Esophagus muscularis mucosa (tissue), 4 donors: ENCODE measurements around the gene SCAANT1. TPM values are rescaled to one million over a fixed set of nuclear protein-coding genes. Genes with fewer than 3 reads are reported as not detected.

ENCODE experiments used
- DNase-seq: peaks from one replicate; pipeline ENCODE4 v3.0.0-alpha.2; 2017; ENCODE audit errors: extremely low spot score
- H3K27ac ChIP-seq, 4 donors: fragments of 200-600 bp; sonication (generic); replicated peaks in 1 of 4; 1 replicate in 3 of 4; 2 replicates in 1 of 4; pipeline ENCODE4 v1.5.1; 2016 to 2019; ENCODE audit warnings: mild to moderate bottlenecking in 1 of 4
- H3K27me3 ChIP-seq, 4 donors: fragments of 200-600 bp; sonication (generic); one replicate each; pipeline versions ENCODE4 v1.5.1 to v1.6.0; 2016 to 2019
- H3K36me3 ChIP-seq, 4 donors: fragments of 200-600 bp; sonication (generic); one replicate each; pipeline ENCODE4 v1.5.1; 2016 to 2019
- H3K4me1 ChIP-seq, 4 donors: fragments of 200-600 bp; sonication (generic); one replicate each; pipeline ENCODE4 v1.5.1; 2016 to 2019
- H3K4me3 ChIP-seq, 4 donors: fragments of 200-600 bp; sonication (generic); 1 replicate in 2 of 4; 2 replicates in 2 of 4; pipeline ENCODE4 v1.5.1; 2016 to 2019; ENCODE audit warnings: mild to moderate bottlenecking in 4 of 4, moderate library complexity in 1 of 4
- H3K9me3 ChIP-seq, 4 donors: fragments of 200-600 bp; sonication (generic); 1 replicate in 3 of 4; 2 replicates in 1 of 4; pipeline ENCODE4 v1.5.1; 2016 to 2019
- EP300 ChIP-seq: sonication (generic); formaldehyde crosslinking; IDR thresholded peaks from one replicate; pipeline ENCODE4 v1.6.1; 2017; ENCODE audit warnings: antibody characterized with exemption
- POLR2A ChIP-seq: fragments of 450-650 bp; IDR thresholded peaks from one replicate; pipeline ENCODE4 v1.6.1; 2017; ENCODE audit warnings: antibody characterized with exemption, moderate library complexity, mild to moderate bottlenecking, low read depth
- POLR2AphosphoS5 ChIP-seq, 2 donors: sonication (generic); formaldehyde crosslinking; IDR thresholded peaks; one replicate each; pipeline ENCODE4 v1.6.1; 2017; ENCODE audit warnings: antibody characterized with exemption in 2 of 2
- WGBS: methylation state at CpG from one replicate; pipeline ENCODE4 v1.1.5; 2018; 5-methylcytosine and 5-hydroxymethylcytosine counted together
- intact Hi-C: fragments of 100-400 bp; cut with DNase I; formaldehyde crosslinking; loops from one replicate; pipeline ENCODE4 v1.15.1; 2023
- small RNA-seq, 3 donors: library from RNA; depleted of rRNA; stranded (forward); fragments of <200 nt; gene quantifications; one replicate each; pipeline ENCODE3, GENCODE V24; 2016
- total RNA-seq, 4 donors: library from RNA; depleted of rRNA; stranded (reverse); fragments of >200 nt; gene quantifications; one replicate each; pipeline versions ENCODE4 v1.1.0 to v1.2.1, GENCODE V29; 2016
- TF ChIP-seq, protein P1 (sequence below), 3 experiments: fragments of 200-600 bp in 2 of 3; fragments of 450-650 bp in 1 of 3; sonication (generic) in 2 of 3; IDR thresholded peaks; one replicate each; pipeline ENCODE4 v1.5.1; 2017 to 2019; ENCODE audit warnings: antibody characterized with exemption in 3 of 3, mild to moderate bottlenecking in 2 of 3, moderate library complexity in 1 of 3

Gene SCAANT1
- total RNA-seq, 4 donors from 2014 or later = not detected

DNA sequence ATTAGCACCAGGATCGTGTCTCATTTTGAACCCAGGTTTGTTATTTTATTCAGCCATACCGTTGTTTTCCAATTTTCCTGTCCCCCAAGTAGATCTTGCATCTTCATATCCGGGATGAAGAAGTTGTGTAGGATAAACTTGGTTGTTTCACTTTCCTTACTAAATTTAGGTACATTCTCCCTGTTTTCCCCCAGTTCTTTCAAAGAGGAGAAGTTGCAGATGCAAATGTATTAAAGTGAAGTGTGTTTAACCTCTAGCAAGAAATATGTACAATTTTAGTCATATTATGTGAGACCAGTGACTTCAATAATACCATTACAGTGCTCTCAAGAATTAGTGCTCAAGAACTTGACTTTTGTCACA, 47.2 kb downstream of the SCAANT1 start:
- Histone ChIP-seq H3K27ac (peak overlapping the region; percentile 88 to 94 (median 90)), H3K9me3 (no peaks in the 10 kb centered on the region), H3K4me1 (peaks cover 9 to 43% (median 40%) of the 10 kb centered on the region in 4 donors), H3K36me3 (no peaks in the 10 kb centered on the region), H3K4me3 (peak overlapping the region; percentile 81 to 100 (median 98)), H3K27me3 (no peaks in the 10 kb centered on the region)
- intact Hi-C loops = loop anchor here (5.0 to 10.0 kb wide), 2 partner anchors 47 to 130 kb away; partner anchors contain the start of gene SCAANT1
- TF ChIP-seq POLR2A (no peak), EP300 (no peak), POLR2AphosphoS5 (IDR thresholded peaks at IDR 0.05) (no peak)
- TF ChIP-seq, protein P1, sequence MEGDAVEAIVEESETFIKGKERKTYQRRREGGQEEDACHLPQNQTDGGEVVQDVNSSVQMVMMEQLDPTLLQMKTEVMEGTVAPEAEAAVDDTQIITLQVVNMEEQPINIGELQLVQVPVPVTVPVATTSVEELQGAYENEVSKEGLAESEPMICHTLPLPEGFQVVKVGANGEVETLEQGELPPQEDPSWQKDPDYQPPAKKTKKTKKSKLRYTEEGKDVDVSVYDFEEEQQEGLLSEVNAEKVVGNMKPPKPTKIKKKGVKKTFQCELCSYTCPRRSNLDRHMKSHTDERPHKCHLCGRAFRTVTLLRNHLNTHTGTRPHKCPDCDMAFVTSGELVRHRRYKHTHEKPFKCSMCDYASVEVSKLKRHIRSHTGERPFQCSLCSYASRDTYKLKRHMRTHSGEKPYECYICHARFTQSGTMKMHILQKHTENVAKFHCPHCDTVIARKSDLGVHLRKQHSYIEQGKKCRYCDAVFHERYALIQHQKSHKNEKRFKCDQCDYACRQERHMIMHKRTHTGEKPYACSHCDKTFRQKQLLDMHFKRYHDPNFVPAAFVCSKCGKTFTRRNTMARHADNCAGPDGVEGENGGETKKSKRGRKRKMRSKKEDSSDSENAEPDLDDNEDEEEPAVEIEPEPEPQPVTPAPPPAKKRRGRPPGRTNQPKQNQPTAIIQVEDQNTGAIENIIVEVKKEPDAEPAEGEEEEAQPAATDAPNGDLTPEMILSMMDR (IDR thresholded peaks at IDR 0.05) = no peak
- WGBS = 0% methylated on average over 3 of the region's 3 CpGs
- no peak for DNase-seq

DNA sequence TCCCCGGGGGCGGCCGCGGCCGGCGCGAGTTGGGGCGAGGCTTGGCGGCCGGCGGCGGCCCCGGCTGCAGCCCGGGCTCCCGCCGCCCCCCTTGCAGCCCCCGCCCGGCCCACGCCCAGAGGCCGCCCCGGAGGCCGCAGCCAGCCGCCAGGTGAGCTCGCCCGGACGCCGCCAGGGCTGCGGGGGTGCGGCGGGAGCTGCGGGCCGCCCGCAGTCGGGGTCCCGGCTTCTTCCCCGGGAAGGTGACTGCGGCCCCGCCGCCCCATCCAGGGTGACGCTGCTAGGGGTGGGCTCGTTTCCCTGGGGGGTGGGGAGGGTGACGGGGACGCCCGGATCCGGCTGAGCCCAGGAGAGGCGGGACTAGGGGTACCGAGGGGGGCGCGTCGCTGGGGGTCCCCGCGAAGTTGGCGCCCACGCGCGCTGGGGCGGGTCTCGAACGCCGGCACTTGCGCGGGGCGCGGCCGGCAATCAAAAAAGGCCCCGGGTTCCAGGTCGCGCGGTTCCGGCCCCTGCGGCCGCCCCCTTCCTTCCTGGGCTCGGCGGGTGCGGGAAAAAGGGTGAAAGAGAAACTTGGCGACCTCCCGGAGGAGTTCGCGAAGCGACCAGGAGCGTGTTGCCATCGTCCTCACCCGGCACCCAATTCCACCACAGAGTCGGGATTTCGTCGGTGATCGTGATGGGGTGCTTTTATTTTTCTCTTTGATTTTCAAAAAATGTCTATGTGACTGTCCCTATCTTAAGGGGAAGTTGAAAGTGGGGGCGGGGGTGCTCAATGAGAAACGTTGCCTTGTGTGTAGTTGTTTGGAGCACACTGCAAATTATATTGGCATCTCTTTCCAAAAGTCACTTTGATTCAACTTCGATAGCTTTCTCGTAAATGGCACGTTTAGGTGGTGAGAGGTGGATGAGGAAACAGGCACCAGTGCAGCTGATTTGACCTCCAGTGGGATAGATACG, 47.9 kb downstream of the SCAANT1 start:
- Histone ChIP-seq H3K27me3 (no peaks in the 10 kb centered on the region), H3K27ac (peak overlapping the region; percentile 88 to 94 (median 90)), H3K9me3 (no peaks in the 10 kb centered on the region), H3K4me1 (peaks cover 9 to 40% (median 34%) of the 10 kb centered on the region in 4 donors), H3K36me3 (no peaks in the 10 kb centered on the region), H3K4me3 (peak overlapping the region; percentile 81 to 100 (median 98))
- intact Hi-C loops = loop anchor here (5.0 to 10.0 kb wide), 2 partner anchors 48 to 131 kb away; partner anchors contain the start of gene SCAANT1
- TF ChIP-seq EP300 = no peak
- TF ChIP-seq, protein P1 (IDR thresholded peaks at IDR 0.05) = no peak
- DNase-seq = peak; percentile 94
- under 1% methylated on average over 34 of the region's 93 CpGs for WGBS

DNA sequence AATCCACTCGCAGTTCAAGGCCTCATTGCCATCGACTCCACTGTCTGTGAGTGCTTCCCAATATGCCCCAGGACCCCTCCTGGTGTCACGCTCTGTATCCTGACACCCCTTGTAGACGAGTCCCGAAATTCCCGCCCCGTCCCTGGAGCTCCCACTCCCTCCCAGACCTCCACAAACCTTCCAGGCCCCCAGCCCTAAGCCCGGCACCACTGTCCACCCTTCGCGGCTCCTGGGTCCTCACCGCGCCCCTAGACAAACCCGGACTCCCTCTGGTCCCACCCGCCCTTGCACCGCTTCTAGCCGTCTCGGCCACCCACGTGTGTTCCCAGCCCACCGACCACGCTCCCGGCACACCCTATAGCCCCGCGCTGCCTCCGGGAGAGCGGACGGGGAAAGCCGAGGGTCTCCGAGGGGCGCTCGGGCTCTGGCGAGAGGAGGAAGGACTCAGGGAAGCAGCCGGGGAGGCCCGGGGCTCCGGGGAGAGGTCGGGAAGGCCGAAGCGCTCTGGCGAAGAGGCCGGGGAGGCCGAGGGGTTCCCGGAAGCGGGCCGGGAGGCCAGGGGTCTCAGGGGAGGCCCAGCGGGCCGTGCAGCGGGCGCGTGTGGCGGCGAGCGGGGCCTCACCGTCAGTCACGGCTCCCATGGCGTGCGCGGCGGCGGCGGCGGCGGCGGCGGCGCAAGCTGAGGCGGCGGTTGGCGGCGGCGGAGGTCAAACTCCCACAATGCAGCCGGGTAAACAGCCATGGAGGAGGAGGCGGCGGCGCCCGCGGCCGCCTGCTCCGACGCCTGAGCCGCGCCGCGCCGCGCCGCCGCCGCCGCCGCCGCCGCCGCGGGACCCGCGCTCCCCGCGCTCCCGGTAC, 48.8 kb downstream of the SCAANT1 start, which contains the start of the genes ATXN7 and THOC7:
Gene ATXN7 (plus strand): TSS at position 718 of the 858 bp plus-strand sequence. CDS start 48,732 bp downstream, outside the sequence.
Gene THOC7 (minus strand): TSS at position 656 of the 858 bp plus-strand sequence. CDS start 15 bp downstream, at position 641.
- peak within 1 kb of the TSS; percentile 88 to 94 (median 90) for H3K27ac ChIP-seq
- H3K4me3 ChIP-seq = peak within 1 kb of the TSS; percentile 81 to 100 (median 98)
- no peaks in the 10 kb centered on the region for H3K36me3 ChIP-seq
- DNase-seq = no peak
- no peaks in the 10 kb centered on the region for H3K9me3 ChIP-seq
- intact Hi-C loops = loop anchor here (5.0 to 10.0 kb wide), 2 partner anchors 49 to 131 kb away; partner anchors contain the start of gene SCAANT1
- no peak for TF ChIP-seq POLR2A
- WGBS = 2% methylated on average over 6 of the region's 98 CpGs
- H3K27me3 ChIP-seq = no peaks in the 10 kb centered on the region
- H3K4me1 ChIP-seq = peaks cover 9 to 46% (median 33%) of the 10 kb centered on the region in 4 donors

DNA sequence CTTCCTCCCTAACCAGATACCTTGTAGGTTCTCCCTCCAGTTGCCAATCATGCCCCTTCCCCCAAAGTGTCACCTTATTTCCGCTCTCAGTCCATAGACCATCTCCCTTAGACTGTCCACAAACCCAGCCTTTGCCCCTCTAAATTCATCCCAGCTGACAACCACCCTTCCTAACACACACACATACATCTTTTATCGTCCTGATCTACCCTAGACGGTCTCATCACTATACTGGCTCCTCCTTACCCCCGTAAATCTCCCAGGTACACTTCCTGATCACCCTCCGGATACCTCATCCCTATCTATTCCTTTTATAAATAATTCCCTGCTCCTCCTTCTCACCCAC, 49.4 kb downstream of the SCAANT1 start:
- no peaks in the 10 kb centered on the region for H3K9me3 ChIP-seq
- peak overlapping the region; percentile 86 to 92 (median 89) for H3K27ac ChIP-seq
- H3K27me3 ChIP-seq = no peaks in the 10 kb centered on the region
- no peak for TF ChIP-seq POLR2AphosphoS5 (IDR thresholded peaks at IDR 0.05)
- TF ChIP-seq POLR2A = no peak
- DNase-seq = no peak
- 22% methylated on average over 5 of the region's 5 CpGs for WGBS
- no peaks in the 10 kb centered on the region for H3K36me3 ChIP-seq
- H3K4me3 ChIP-seq = peak overlapping the region; percentile 81 to 100 (median 98)
- H3K4me1 ChIP-seq = peaks cover 9 to 47% (median 33%) of the 10 kb centered on the region in 4 donors
- intact Hi-C loops = loop anchor here (5.0 to 10.0 kb wide), 2 partner anchors 50 to 132 kb away; partner anchors contain the start of gene SCAANT1

Small RNA genes within 50 kb of the gene (small RNA-seq; reads per million reads assigned to genes)
- gene SCAANT1 = 0 reads per million in 3 donors

Other genes with a start within 250 kb of the SCAANT1 start
- gene C3orf49, start 93.1 kb downstream of the SCAANT1 start, total RNA-seq = not detected
- 100 to 1,000 TPM in 1 of 4 donors, 10 to 100 TPM in 3; 66.0 to 102 (median 78.8) TPM for gene THOC7, start 48.6 kb downstream of the SCAANT1 start, total RNA-seq
- gene ATXN7, start 48.5 kb downstream of the SCAANT1 start, total RNA-seq = 10 to 100 TPM; 20.9 to 28.2 (median 22.6) TPM
- 10 to 100 TPM; 64.5 to 78.2 (median 70.7) TPM for gene PSMD6, start 111.1 kb upstream of the SCAANT1 start, total RNA-seq